KOPT-K1 (cell line): Measurements from ENCODE around the gene DIP2C.
"Not testable (repeated sequence)": the region's sequence is repeated elsewhere in the genome, so short reads cannot be mapped to it uniquely, and the experiment has no call there.

Experiments used
- H3K27ac ChIP-seq: fragments of 200-600 bp; sonication (generic); 2 replicates; pipeline ENCODE4 v1.5.1; 2016; ENCODE audit warnings: antibody characterized with exemption, mild to moderate bottlenecking, low read depth, low read length; ENCODE audit not compliant: poor library complexity, severe bottlenecking
- H3K36me3 ChIP-seq: fragments of 200-600 bp; sonication (generic); 2 replicates; pipeline ENCODE4 v1.5.1; 2017; ENCODE audit warnings: antibody characterized with exemption, mild to moderate bottlenecking, low read length, moderate library complexity; ENCODE audit not compliant: insufficient read depth
- H3K9me3 ChIP-seq: fragments of 200-600 bp; sonication (generic); 2 replicates; pipeline ENCODE4 v1.5.1; 2017; ENCODE audit warnings: antibody characterized with exemption, low read length, mild to moderate bottlenecking; ENCODE audit not compliant: insufficient read depth, poor library complexity, severe bottlenecking

Gene DIP2C

DNA sequence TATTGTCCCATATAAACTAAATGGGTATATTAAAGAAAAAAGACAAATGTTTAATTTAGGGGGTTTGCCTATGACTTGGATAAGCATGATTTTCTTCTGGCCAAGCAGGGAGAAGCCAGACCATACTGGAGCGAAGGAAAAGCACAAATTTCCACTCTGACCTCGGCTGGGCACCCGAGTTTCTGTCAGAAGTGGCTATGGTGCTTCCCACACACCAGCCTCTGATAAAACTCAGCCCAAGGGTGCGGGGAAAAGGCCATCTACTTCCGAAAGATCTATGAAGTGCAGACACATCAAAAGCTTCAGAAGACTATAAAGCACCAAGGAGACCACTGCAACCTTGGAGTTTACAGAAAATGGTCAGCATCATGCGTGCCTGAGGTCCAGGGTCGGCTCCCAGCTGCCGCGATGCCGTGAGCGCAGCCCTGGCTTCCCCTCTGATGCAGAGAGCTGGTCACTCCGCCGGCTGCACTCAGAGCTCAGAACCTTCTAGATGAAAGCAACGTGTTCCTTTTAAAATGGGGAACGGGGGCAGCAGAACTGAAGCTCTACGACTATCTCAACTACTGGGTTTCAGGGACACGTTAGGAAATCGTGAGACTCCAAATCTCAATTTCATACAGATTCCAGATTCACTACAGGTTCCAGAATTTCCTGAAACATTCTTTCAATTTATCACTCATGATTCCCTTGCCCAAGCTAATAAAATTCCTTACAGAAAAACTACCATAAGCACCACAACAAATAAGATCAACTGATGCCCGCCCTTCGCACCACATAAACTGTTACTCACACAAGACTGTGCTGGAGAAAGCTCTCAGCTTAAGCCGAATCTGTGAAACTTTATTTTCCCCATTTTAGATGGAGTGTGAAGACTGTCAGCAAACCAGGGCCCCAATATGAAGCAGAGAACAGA, 84.5 kb downstream of the DIP2C start:
- no peaks in the 10 kb centered on the region for H3K9me3 ChIP-seq
- H3K36me3 ChIP-seq: no peaks in the 10 kb centered on the region
- no peak overlapping the region for H3K27ac ChIP-seq

DNA sequence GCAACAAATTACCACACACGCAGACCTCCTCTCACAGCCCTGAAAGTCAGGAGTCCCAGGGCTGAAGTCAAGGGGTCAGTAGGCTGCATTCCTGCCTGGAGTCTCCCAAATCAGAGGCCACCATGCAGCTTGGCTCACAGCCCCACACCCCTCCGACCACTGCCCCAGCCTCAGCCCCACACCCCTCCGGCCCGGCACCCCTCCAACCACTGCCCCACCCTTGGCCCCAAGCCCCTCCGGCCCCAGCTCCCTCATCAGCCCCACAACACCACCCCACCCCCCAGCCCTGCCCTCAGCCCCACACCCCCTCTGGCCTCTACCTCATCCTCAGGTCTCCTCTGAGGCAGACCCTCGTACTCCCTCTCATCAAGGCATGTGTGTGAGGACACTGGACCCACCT, 85.7 kb downstream of the DIP2C start:
- H3K9me3 ChIP-seq: no peaks in the 10 kb centered on the region
- no peak overlapping the region for H3K27ac ChIP-seq

DNA sequence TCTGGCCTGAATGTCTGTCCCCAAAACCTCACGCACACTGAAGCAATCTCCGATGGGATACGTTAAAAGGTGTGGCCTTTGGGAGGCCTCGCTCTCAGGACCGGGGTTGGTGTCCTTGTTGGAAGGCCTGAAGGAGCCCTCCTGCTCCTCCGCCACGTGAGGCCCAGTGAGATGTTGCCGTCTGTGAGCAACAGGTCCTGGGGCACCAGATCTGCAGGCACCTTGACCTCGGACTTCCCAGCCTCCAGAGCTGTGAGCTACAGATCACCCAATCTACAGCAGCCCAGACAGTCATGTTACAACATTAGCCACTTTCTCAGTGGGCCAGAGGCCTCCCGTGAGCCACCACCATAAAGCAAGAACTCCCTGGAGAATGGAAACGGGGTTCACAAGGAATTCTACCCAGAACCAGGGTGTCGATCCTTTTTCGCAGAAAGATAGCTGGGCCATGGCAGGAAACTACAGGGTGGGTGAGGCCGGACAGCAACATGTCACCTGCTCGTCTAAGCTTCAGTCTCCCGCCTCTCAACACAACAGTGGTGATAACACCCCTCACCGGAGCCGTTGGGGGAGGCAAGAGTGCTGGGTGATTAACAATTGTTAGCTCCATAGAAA, 87.0 kb downstream of the DIP2C start:
- Histone ChIP-seq H3K36me3 (no peaks in the 10 kb centered on the region), H3K9me3 (no peaks in the 10 kb centered on the region), H3K27ac (no peak overlapping the region)

More for the DNA sequence above, 85.7 kb downstream of the DIP2C start:
- H3K36me3 ChIP-seq: no peaks in the 10 kb centered on the region

DNA sequence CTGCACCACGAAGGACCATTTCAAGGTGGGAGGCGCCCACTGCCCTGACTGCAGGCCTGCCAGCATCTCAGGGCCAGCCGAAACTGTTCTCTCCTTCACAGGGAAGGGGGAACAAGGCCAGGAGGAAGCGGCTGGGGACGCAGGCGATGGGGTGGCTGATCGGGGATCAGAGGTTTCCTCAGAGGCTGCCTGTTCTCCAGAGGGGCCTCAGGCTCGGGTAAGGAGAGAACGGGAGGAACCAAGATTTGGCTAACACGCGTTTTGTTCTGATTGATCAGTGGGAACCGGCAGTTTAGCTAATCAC, 87.9 kb downstream of the DIP2C start:
- no peaks in the 10 kb centered on the region for H3K36me3 ChIP-seq
- no peak overlapping the region for H3K27ac ChIP-seq
- no peaks in the 10 kb centered on the region for H3K9me3 ChIP-seq

DNA sequence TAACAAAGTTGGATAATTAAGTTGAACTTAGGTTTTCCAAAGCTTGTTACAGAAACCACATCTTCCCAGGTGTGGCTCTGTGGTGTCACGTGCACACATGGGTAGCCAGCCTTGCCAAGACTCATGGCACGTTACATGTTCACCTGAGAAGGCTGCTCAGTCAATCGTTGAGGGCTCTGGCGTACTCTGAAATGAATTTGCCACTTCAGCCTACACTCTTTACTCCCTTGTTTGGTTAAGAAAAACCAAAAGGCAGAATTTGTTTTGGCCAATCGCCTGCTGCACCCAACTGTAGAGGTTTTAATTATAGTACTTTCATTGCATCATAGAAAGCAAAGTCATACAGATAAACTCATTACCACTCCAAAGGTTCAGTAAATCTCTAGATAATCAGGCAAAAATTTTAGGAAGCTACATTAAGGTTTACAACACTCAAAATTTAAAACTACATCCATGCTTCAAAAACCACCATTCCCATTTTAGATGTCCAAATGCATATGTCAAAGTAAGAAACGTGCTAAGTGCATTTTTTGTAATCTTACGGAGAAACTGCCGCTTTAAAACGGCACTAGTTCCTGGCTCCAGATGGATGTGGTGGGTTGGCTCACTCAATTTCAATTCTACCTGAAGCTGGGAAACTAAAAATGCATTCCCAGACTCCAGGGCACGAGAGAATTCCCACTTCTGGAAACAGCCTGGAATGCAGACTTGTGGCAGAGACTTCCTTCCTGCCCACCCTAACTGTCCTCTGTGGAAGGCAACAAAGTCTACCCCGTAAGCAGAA, 88.4 kb downstream of the DIP2C start:
- no peaks in the 10 kb centered on the region for H3K36me3 ChIP-seq
- no peaks in the 10 kb centered on the region for H3K9me3 ChIP-seq
- no peak overlapping the region for H3K27ac ChIP-seq

DNA sequence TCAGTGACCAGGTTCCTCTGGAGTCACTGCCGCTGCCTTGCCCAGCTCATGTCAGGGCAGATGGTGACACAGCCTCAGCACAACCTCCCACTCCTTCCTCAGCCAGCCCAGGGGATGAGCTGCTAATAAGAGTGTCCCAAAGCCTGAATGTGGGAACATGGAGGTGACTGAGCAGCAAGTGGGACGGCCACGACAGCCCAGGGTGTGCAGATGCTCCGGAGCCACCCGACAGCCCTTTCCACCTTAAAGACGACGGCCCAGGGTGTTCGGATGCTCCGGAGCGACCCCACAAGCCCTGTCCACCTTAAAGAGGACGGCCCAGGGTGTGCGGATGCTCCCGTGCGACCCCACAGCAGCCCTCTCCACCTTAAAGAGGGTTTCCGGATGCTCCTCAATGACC, 89.2 kb downstream of the DIP2C start:
- Histone ChIP-seq H3K27ac (no peak overlapping the region), H3K36me3 (no peaks in the 10 kb centered on the region), H3K9me3 (no peaks in the 10 kb centered on the region)

DNA sequence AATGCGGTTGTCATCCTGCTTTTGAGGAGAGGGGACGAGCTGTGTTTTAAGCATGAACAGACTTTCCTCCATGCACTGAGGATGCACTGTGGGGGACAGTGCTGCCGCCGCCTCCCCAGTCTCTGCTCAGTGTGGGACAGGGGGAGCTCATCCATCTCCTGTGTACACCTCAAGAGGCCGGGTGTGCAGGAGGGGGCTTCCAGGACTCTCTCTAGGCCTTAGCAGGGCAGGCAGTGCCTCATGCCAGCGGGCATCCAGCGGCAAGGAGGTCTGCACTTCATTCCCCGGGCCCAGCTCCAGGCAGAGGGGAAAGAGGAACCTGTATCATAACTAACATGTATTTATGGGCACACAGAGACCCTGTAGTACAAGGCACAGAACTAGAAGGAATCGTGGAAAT, 89.7 kb downstream of the DIP2C start:
- no peaks in the 10 kb centered on the region for H3K9me3 ChIP-seq
- H3K36me3 ChIP-seq: no peaks in the 10 kb centered on the region
- H3K27ac ChIP-seq: no peak overlapping the region

DNA sequence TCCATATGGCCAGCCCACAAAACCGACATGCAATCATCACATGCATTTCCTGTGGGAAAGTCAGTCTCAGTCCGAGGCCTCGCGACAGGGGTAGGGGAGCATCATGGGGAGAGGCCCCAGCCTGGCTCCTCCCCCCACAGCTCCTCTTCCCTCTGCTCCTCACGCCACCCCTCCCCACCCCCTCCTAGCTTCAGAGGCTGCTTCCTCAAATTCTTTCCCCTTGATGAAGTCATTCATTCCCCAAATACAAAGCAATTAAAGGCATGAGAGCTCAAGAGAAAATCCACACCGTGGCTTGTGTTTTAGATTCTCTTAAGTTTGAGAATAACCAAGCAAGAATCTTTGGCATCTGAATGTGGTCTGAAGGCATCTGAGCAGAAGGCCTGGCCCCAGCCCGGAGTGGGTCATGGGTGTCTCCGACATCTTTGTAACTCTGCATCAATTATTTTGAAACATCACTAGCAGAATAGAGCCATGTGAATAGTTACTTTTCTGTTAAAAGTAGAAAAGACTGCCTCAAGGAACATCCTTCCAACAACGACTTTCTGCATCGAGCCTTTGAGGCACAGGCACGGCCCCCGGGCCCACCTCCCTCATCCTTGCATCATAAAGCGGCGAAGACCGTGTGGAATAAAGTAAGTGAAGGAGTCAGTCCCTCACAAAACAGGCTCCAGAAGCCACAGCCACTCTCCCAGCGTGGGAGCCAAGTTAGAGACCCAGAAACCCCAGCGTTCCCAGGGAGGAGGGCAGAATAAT, 90.9 kb downstream of the DIP2C start:
- Histone ChIP-seq H3K36me3 (no peaks in the 10 kb centered on the region), H3K9me3 (no peaks in the 10 kb centered on the region), H3K27ac (no peak overlapping the region)

DNA sequence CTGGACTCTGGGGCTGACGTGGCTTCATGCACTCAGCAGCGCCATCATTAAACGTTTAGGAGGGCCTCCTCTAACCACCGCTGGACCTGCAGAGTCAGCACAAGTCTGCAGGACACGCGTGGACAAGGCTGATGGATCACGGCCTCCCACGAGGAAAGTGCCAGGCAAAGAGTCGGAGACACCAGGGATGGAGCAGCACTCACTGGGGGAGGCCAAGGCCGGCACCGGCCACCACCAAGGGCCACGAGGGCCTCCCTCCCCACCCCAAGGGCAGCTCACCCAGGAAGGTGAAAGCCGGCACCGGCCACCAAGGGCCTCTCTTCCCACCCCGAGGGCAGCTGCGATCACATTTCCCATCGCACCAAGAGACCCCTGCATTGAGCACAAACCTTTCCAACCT, 91.5 kb downstream of the DIP2C start:
- H3K27ac ChIP-seq: no peak overlapping the region
- H3K9me3 ChIP-seq: no peaks in the 10 kb centered on the region
- no peaks in the 10 kb centered on the region for H3K36me3 ChIP-seq

DNA sequence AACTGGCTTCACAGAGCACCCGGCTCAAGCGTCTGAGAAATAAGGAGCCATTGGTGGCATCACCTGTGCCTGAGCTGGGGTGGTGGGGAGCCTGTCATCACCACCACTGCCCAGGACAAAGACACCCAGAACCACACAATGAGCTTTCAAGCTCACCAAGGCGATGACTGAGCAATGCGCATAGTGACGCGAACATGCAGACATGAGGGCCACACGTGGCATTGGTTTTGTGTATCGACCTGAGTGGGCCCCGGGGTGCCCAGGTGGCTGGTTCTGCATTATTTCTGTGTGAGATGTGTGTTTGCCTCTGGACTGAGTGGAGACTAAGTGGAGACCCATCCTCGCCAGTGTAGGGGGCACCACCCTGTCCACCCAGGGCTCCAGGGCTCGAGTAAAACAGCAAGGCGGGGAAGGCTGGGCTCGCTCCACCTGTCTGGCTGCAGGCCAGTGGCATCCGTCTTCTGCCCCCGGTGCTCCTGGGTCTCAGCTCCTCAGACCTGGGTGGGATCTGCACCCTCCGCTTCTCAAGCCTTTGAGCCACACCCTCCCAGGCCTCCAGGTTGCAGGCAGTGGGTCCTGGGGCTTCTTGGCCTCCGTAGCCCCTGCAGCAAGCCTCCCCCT, 92.6 kb downstream of the DIP2C start:
- Histone ChIP-seq H3K9me3 (no peaks in the 10 kb centered on the region), H3K27ac (no peak overlapping the region), H3K36me3 (no peaks in the 10 kb centered on the region)

DNA sequence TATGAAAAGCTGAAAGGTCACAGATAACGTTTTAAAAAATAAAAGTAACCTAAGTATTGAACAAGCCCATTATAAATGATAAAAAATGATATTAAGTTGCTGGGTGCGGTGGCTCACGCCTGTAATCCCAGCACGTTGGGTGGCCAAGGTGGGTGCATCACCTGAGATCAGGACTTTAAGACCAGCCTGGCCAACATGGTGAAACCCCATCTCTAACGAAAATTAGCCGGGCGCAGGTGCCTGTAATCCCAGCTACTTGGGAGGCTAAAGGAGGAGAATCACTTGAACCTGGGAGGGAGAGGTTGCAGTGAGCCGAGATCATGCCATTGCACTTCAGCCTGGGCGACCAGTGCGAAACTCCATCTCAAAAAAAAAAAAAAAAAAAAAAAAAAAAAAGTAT, 93.3 kb downstream of the DIP2C start:
- H3K9me3 ChIP-seq, H3K27ac ChIP-seq, H3K36me3 ChIP-seq: not testable (repeated sequence)

DNA sequence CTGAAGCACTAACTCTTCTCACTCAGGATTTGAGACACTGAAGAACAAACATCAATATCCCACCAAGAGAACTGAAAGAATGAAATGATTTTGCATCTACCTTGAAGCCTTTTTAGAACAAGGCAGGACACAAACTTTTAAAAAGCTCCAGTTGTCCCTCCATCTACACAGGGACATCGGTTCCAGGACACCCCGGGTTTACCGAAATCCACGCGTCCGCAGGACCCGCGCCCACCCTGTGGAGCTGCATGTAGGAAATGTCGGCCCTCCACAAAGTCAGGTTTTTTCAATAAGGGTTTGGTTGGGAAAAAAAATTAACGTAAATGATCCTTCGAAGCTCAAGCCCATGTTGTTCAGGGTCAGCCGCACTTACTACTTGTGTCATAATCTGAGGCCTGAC, 94.0 kb downstream of the DIP2C start:
- Histone ChIP-seq H3K27ac (no peak overlapping the region), H3K9me3 (no peaks in the 10 kb centered on the region), H3K36me3 (no peaks in the 10 kb centered on the region)

DNA sequence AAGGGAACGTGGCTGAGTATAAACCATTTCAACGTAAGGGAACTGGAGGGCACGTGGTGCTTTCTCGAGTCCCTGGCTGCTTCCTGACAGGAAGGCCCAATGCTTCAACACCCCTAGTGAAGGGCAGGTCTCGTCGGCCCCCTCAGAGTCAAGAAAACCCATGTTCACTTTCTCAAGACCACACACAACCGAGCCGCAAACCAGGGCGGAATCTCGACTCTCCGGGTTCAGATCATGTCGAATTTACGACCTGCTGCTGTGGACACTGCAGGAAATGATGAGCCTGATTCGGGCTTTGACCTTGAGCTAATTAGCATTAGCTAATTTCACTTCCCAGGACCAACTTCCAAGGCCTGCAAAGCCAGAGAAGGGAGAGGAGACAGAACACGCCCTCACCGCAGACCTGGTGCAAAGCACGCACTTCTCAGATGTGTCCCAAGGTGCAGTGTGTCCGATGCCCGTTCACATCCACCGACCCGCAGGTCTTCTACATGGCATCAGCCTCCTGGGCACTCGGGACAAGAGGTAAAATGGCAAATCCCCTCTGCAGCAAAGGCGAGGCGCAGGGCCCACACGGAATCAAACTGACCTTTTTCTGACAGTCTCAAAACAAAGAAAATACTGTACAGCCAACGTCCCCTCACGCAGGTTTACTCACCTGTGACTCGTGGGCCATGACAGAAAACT, 94.7 kb downstream of the DIP2C start:
- H3K9me3 ChIP-seq: no peaks in the 10 kb centered on the region
- H3K27ac ChIP-seq: no peak overlapping the region
- H3K36me3 ChIP-seq: no peaks in the 10 kb centered on the region

DNA sequence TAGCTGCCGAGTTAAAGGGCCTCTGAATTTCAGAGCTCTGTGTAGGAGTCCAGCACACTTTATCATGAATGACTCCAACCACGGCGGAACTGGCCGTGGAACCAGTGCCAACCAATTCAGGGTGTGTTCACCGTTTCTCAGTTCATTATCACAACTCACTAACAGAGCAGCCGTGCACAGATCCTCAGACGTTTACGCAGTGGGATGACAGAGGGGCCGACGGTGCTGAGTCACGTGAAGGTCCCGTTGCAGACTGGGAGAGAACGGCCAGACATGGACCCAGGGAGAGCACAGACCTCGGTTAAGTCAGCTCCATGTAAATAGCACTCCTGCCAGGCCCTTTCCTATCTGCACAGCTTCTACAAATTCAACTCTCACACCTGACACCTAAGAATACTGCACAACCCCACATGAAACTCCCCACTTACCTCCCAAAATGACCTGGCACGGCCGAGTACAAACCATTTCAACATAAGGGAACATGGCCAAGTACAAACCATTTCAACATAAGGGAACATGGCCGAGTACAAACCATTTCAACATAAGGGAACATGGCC, 95.5 kb downstream of the DIP2C start:
- no peaks in the 10 kb centered on the region for H3K9me3 ChIP-seq
- no peaks in the 10 kb centered on the region for H3K36me3 ChIP-seq
- no peak overlapping the region for H3K27ac ChIP-seq
